ENCODE data around the gene MRPL18.
"Not testable (repeated sequence)": the region's sequence is repeated elsewhere in the genome, so short reads cannot be mapped to it uniquely, and the experiment has no call there.

MRPL18 gene

DNA sequence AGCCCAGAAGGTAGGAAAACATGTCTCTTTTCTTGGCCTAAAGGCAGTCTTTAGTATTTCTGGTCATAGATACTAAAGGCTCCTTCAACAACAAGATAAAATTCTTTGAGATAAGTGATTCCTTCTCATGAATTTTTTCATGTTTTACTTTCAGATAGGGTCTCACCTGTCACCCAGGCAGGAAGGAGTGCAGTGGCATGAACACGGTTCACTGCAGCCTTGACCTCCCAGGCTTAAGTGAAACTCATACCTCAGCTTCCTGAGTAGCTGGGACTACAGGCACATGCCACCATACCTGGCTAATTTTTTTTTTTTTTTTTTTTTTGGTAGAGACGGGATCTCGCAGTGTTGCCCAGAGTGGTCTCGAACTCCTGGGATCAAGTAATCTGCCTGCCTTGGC lies 18.9 kb downstream of the MRPL18 start:
- H3F3A ChIP-seq (ENCODE audit: insufficient read depth), result no peaks in the 10 kb centered on the region
- no peak overlapping the region for H3K4me2 ChIP-seq (ENCODE audit: low read depth, low read length, poor library complexity, severe bottlenecking)
- H3K4me3 ChIP-seq (ENCODE audit: insufficient read depth, low read length, poor library complexity, severe bottlenecking), result no peak overlapping the region
- no peak overlapping the region for H2AFZ ChIP-seq (ENCODE audit: low read depth, low read length, severe bottlenecking)
- no peaks in the 10 kb centered on the region for H3K36me3 ChIP-seq (ENCODE audit: low read length)
- no peaks in the 10 kb centered on the region for H3K27me3 ChIP-seq (ENCODE audit: low read length)
- H3K9me2 ChIP-seq (replicated peaks; ENCODE audit: insufficient read depth, low read length), result no peaks in the 10 kb centered on the region
- H3K27ac ChIP-seq (ENCODE audit: low read depth, low read length), result no peak overlapping the region
- H4K20me1 ChIP-seq (ENCODE audit: low read depth, low read length), result no peaks in the 10 kb centered on the region
- H3K9ac ChIP-seq (ENCODE audit: low read length), result no peak overlapping the region
- no peaks in the 10 kb centered on the region for H3K9me3 ChIP-seq (ENCODE audit: insufficient read depth, low read length)
- no peaks in the 10 kb centered on the region for H3K79me2 ChIP-seq (ENCODE audit: insufficient read depth, low read length)
- TF ChIP-seq, protein P1, sequence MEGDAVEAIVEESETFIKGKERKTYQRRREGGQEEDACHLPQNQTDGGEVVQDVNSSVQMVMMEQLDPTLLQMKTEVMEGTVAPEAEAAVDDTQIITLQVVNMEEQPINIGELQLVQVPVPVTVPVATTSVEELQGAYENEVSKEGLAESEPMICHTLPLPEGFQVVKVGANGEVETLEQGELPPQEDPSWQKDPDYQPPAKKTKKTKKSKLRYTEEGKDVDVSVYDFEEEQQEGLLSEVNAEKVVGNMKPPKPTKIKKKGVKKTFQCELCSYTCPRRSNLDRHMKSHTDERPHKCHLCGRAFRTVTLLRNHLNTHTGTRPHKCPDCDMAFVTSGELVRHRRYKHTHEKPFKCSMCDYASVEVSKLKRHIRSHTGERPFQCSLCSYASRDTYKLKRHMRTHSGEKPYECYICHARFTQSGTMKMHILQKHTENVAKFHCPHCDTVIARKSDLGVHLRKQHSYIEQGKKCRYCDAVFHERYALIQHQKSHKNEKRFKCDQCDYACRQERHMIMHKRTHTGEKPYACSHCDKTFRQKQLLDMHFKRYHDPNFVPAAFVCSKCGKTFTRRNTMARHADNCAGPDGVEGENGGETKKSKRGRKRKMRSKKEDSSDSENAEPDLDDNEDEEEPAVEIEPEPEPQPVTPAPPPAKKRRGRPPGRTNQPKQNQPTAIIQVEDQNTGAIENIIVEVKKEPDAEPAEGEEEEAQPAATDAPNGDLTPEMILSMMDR (IDR thresholded peaks at IDR 0.05; ENCODE audit: insufficient read depth, low read length, poor library complexity, severe bottlenecking), result no peak
- no peak for TF ChIP-seq EZH2phosphoT487 (conservative IDR thresholded peaks at IDR 0.05; ENCODE audit: low read length)

- Histone ChIP-seq H3K9me2 (replicated peaks; ENCODE audit: insufficient read depth, low read length) (no peaks in the 10 kb centered on the region), H4K20me1 (ENCODE audit: low read depth, low read length) (no peaks in the 10 kb centered on the region), H3K4me2 (ENCODE audit: low read depth, low read length, poor library complexity, severe bottlenecking) (no peak overlapping the region), H2AFZ (ENCODE audit: low read depth, low read length, severe bottlenecking) (no peak overlapping the region), H3K4me3 (ENCODE audit: insufficient read depth, low read length, poor library complexity, severe bottlenecking) (no peak overlapping the region), H3K9me3 (ENCODE audit: insufficient read depth, low read length) (no peaks in the 10 kb centered on the region), H3K36me3 (ENCODE audit: low read length) (no peaks in the 10 kb centered on the region), H3F3A (ENCODE audit: insufficient read depth) (no peaks in the 10 kb centered on the region), H3K27ac (ENCODE audit: low read depth, low read length) (no peak overlapping the region), H3K79me2 (ENCODE audit: insufficient read depth, low read length) (no peaks in the 10 kb centered on the region), H3K9ac (ENCODE audit: low read length) (no peak overlapping the region), H3K27me3 (ENCODE audit: low read length) (no peaks in the 10 kb centered on the region)
- TF ChIP-seq EZH2phosphoT487 (conservative IDR thresholded peaks at IDR 0.05; ENCODE audit: low read length), result no peak
- TF ChIP-seq, protein P1 (IDR thresholded peaks at IDR 0.05; ENCODE audit: insufficient read depth, low read length, poor library complexity, severe bottlenecking), result no peak
Measured at GRCh38 chr6:159813781-159814180, 23.5 kb downstream of the MRPL18 start.

DNA sequence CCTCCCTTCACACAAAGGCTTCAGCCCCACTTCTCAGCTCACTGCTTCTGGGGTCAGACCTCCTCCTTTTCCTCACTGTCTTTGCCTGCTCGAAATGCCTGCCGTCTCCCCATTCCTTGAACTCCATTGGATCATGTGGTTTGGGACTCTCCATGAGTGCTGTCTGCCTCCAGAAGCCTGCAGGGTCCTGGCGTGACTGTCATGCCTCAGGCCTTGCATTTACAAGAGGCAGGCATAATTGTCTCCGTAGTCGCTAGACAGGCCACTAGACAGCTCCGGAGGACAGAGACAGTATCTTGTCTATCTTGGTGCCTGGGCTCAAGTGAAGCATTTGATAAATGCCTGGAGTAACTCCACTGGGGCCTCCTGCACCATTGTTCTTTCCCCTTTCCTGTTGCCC lies 25.1 kb downstream of the MRPL18 start:
- TF ChIP-seq, protein P1 (IDR thresholded peaks at IDR 0.05; ENCODE audit: insufficient read depth, low read length, poor library complexity, severe bottlenecking), result no peak
- no peak for TF ChIP-seq EZH2phosphoT487 (conservative IDR thresholded peaks at IDR 0.05; ENCODE audit: low read length)
- Histone ChIP-seq H3K36me3 (ENCODE audit: low read length) (no peaks in the 10 kb centered on the region), H3K27me3 (ENCODE audit: low read length) (no peaks in the 10 kb centered on the region), H3K9me2 (replicated peaks; ENCODE audit: insufficient read depth, low read length) (no peaks in the 10 kb centered on the region), H3F3A (ENCODE audit: insufficient read depth) (no peaks in the 10 kb centered on the region), H3K9ac (ENCODE audit: low read length) (no peak overlapping the region), H3K9me3 (ENCODE audit: insufficient read depth, low read length) (no peaks in the 10 kb centered on the region), H4K20me1 (ENCODE audit: low read depth, low read length) (no peaks in the 10 kb centered on the region), H3K27ac (ENCODE audit: low read depth, low read length) (no peak overlapping the region), H3K4me2 (ENCODE audit: low read depth, low read length, poor library complexity, severe bottlenecking) (no peak overlapping the region), H2AFZ (ENCODE audit: low read depth, low read length, severe bottlenecking) (no peak overlapping the region), H3K4me3 (ENCODE audit: insufficient read depth, low read length, poor library complexity, severe bottlenecking) (no peak overlapping the region), H3K79me2 (ENCODE audit: insufficient read depth, low read length) (no peaks in the 10 kb centered on the region)

DNA sequence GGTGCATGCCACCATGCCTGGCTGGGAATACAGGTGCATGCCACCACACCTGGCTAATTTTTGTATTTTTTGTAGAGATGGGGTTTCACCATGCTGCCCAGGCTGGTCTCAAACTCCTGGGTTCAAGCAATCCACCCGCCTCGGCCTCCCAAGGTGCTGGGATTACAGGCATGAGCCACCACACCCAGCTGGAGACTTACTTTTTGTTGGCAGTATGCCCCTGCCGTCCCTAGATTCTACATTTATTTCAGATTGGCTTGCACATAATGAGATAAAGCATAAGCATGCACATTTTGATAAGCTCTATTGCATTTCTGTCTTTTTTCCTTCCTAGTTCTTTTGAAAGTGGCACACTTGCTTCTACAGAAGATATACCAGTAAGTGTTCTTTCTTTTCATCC lies 26.5 kb downstream of the MRPL18 start:
- H3K9me2 ChIP-seq (replicated peaks; ENCODE audit: insufficient read depth, low read length); H3K27me3 ChIP-seq (ENCODE audit: low read length); H3K4me2 ChIP-seq (ENCODE audit: low read depth, low read length, poor library complexity, severe bottlenecking); H2AFZ ChIP-seq (ENCODE audit: low read depth, low read length, severe bottlenecking); H3K9ac ChIP-seq (ENCODE audit: low read length); H3K79me2 ChIP-seq (ENCODE audit: insufficient read depth, low read length); H3K4me3 ChIP-seq (ENCODE audit: insufficient read depth, low read length, poor library complexity, severe bottlenecking); H3K9me3 ChIP-seq (ENCODE audit: insufficient read depth, low read length); H3F3A ChIP-seq (ENCODE audit: insufficient read depth); H3K27ac ChIP-seq (ENCODE audit: low read depth, low read length); H3K36me3 ChIP-seq (ENCODE audit: low read length); H4K20me1 ChIP-seq (ENCODE audit: low read depth, low read length): not testable (repeated sequence)

Data from SU-DHL-6 (cell line).